Measurements from ENCODE around the gene UVRAG.
"Not testable (repeated sequence)": the region's sequence is repeated elsewhere in the genome, so short reads cannot be mapped to it uniquely, and the experiment has no call there.

UVRAG gene

DNA sequence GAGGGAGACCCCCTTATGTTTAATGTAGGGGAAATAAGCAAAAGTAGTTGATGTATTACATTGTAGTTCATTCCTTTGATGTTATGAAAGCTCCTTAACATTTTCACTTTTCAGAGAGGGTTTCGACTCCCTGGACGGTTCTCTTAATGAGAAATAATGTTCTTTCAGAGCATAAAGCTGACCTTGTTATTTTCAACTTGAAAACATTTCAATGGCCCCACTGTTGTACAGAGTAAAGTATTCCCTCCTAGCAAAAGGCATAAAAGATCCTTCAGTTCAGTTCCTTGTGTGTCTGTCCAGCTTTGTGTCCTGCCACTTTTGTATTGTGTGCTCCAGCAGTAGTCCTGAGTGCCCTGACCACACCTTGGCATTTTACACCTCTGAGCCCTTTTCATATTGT is 63.9 kb downstream of the UVRAG start:
- TF ChIP-seq, protein P1, sequence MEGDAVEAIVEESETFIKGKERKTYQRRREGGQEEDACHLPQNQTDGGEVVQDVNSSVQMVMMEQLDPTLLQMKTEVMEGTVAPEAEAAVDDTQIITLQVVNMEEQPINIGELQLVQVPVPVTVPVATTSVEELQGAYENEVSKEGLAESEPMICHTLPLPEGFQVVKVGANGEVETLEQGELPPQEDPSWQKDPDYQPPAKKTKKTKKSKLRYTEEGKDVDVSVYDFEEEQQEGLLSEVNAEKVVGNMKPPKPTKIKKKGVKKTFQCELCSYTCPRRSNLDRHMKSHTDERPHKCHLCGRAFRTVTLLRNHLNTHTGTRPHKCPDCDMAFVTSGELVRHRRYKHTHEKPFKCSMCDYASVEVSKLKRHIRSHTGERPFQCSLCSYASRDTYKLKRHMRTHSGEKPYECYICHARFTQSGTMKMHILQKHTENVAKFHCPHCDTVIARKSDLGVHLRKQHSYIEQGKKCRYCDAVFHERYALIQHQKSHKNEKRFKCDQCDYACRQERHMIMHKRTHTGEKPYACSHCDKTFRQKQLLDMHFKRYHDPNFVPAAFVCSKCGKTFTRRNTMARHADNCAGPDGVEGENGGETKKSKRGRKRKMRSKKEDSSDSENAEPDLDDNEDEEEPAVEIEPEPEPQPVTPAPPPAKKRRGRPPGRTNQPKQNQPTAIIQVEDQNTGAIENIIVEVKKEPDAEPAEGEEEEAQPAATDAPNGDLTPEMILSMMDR (IDR thresholded peaks at IDR 0.05; ENCODE audit: borderline replicate concordance, insufficient read depth, low read depth, low read length) = no peak
- H3K4me3 ChIP-seq (ENCODE audit: low read depth, low read length) = no peak overlapping the region

DNA sequence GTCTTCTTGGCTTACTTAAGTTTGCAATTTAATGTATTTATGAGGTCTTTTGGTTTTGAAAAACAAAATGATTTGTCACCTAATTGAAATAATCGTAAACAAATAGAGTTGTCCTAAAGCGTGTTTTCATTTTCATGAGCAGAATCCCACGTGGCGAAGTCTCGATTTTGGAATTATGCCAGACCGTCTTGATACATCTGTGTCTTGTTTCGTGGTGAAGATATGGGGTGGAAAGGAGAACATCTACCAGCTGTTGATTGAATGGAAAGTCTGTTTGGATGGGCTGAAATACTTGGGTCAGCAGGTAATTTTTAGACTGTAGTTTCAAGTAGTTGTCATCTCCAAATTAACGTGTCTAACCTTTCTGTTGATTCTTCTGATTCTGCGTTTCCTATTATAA is 64.7 kb downstream of the UVRAG start:
- TF ChIP-seq, protein P1 (IDR thresholded peaks at IDR 0.05; ENCODE audit: borderline replicate concordance, insufficient read depth, low read depth, low read length) = no peak
- H3K4me3 ChIP-seq (ENCODE audit: low read depth, low read length) = no peak overlapping the region

DNA sequence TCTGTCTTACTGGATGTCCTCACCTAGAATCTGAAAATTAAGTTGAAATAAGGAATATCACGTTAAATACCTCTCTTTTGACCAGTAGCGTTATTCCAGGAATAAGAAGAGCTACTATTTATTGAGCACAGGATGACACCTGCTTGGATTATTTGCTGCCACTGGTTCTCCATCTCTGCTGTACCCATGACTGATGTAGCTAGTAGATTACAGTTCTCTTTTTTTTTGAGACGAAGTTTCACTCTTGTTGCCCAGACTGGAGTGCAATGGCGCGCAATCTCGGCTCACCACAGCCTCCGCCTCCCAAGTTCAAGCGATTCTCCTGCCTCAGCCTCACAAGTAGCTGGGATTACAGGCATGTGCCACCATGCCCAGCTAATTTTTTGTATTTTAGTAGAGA is 65.3 kb downstream of the UVRAG start:
- not testable (repeated sequence) for H3K4me3 ChIP-seq (ENCODE audit: low read depth, low read length)

DNA sequence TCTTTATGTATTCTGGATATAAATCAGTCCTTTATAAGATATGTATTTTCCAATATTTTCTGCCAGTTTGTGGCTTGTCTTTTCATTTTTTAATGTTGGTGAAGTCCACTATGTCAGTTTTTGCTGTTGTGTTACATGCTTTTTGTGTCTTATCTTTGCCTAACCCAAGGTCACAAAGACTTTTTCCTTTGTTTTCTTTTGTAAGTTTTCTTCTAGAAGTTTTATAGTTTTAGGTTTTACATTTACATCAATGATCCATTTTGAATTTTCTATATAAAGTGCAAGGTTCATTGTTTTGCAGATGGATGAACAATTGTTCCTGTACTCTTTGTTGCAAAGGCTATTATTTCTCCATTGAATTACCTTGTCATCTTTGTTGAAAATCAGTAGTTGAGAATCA is 69.3 kb downstream of the UVRAG start:
- H3K4me3 ChIP-seq (ENCODE audit: low read depth, low read length) = no peak overlapping the region
- TF ChIP-seq, protein P1 (IDR thresholded peaks at IDR 0.05; ENCODE audit: borderline replicate concordance, insufficient read depth, low read depth, low read length) = no peak

DNA sequence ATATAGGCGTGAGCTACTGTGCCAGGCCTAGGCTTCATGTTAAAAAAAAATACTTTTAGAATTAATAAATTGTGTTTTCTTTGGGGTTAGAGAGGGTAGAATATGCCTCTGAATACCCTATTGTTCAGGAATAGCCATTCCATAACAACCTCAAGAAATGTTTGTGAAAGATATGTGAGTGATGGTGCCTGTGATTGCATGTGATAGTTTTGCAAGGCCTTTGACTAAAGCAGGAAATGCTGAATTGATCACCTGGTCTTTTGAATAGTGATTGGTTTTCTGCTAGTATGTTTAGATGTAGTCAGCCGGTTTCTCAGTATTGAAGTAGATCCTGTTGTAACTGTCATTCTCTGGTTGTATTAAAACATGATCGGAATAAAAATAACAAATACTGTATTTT is 73.4 kb downstream of the UVRAG start:
- TF ChIP-seq, protein P1 (IDR thresholded peaks at IDR 0.05; ENCODE audit: borderline replicate concordance, insufficient read depth, low read depth, low read length) = no peak
- H3K4me3 ChIP-seq (ENCODE audit: low read depth, low read length) = no peak overlapping the region

DNA sequence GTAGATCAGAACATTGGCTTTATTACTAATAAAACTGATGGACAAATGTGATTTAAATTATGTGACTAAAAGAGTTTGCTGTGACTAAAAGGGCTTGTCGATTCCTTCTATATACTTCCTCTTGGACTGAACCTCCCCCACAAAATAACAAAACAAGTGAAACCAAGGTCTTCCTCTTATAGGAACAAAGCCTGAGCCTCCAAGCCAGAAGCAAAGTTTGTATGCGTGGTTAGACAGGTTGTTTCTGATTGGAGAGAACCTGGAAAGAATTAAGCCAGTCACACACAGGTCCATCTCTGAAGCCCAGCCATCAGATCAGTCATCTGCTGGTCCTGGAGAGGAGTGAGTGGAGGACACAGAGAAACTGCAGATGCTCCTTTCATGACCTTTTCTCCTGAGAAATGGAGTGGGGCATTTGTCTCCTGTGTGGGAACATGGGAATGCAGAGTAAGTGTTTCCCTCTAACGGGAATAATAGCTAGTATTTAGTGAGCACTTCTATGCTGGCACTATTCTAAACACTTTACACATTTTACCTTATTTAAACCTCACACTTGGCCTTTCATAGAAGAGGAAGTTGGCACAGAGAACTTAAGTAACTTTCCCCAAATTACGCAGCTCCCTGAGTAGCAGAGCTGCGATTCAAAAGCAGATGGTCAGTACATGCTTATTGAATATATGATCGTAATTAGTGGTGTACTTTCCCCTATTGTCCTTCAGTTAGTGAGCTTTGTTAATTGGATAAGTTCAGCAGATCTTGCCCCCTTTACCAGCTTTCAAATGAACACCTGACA is 77.1 kb downstream of the UVRAG start:
- H3K4me3 ChIP-seq (ENCODE audit: low read depth, low read length) = no peak overlapping the region
- TF ChIP-seq, protein P1 (IDR thresholded peaks at IDR 0.05; ENCODE audit: borderline replicate concordance, insufficient read depth, low read depth, low read length) = no peak

DNA sequence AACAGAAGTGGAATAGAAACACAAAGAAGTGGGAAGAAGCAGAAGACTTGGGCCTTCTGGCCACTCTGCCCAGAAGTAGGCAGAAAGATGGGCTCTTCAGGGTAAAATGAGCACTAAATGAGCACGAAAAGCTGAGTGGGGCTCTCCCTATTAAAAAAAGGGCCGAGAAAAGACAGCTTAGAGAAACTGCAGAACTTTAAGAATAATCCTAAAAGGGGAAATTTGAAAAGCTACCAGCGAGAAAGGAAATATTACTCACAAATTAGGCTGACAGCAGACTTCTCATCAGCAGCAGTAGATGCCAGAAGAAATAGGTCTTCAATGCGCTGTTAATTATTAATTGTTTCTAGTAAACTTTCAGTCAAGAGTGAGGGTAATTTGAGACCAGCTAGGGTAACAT is 78.2 kb downstream of the UVRAG start:
- no peak overlapping the region for H3K4me3 ChIP-seq (ENCODE audit: low read depth, low read length)
- TF ChIP-seq, protein P1 (IDR thresholded peaks at IDR 0.05; ENCODE audit: borderline replicate concordance, insufficient read depth, low read depth, low read length) = no peak

All from GM12875 (cell line).